GM12875 (cell line): ENCODE measurements around the gene STX2.

Source experiments
- H3K4me3 ChIP-seq: one replicate; pipeline ENCODE4 v1.5.1; 2011; ENCODE audit warnings: low read depth, low read length, control low read depth
- TF ChIP-seq, protein P1 (sequence below): IDR thresholded peaks from 2 replicates; pipeline ENCODE4 v1.5.1; 2011; ENCODE audit warnings: low read depth, mild to moderate bottlenecking, control low read depth, inconsistent platforms, low read length, moderate library complexity, borderline replicate concordance; ENCODE audit not compliant: insufficient read depth

Gene STX2

DNA sequence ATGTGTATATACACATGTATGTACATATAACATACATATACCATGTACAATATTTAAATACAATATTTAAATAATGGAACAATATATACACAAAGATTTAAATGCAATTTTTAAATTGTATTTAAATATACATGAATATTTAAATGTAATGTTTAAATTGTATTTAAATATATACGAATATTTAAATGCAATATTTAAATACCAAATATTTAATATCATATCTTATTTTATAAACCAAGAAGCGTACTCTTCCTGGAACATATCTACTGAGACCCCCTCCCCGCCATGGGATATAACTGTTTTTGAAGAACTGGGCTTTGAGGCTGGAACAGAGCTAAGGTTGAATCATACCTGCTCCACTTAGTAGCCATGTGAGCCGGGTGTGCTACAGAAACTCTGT lies 93.1 kb downstream of the STX2 start:
- no peak overlapping the region for H3K4me3 ChIP-seq
- TF ChIP-seq, protein P1, sequence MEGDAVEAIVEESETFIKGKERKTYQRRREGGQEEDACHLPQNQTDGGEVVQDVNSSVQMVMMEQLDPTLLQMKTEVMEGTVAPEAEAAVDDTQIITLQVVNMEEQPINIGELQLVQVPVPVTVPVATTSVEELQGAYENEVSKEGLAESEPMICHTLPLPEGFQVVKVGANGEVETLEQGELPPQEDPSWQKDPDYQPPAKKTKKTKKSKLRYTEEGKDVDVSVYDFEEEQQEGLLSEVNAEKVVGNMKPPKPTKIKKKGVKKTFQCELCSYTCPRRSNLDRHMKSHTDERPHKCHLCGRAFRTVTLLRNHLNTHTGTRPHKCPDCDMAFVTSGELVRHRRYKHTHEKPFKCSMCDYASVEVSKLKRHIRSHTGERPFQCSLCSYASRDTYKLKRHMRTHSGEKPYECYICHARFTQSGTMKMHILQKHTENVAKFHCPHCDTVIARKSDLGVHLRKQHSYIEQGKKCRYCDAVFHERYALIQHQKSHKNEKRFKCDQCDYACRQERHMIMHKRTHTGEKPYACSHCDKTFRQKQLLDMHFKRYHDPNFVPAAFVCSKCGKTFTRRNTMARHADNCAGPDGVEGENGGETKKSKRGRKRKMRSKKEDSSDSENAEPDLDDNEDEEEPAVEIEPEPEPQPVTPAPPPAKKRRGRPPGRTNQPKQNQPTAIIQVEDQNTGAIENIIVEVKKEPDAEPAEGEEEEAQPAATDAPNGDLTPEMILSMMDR, result no peak

DNA sequence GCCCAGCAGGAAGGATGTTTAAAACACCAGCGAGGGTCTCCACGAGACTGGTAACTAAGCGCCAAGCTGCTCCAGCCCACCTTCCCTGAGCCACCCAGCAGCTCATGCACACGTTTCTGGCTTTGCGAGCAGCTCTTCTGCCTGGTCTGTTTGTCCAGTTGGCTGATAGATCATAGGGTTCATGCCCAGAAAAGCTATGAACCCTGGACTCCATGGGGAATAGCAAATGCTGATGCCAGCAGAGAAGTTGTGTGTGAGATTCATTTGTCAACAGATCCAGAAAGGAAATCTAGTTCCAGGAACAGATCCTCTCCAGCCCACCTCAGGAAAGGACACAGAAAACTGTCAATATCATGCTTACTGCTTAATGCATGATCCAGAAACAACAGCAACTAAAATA lies 94.8 kb downstream of the STX2 start:
- TF ChIP-seq, protein P1, result no peak

DNA sequence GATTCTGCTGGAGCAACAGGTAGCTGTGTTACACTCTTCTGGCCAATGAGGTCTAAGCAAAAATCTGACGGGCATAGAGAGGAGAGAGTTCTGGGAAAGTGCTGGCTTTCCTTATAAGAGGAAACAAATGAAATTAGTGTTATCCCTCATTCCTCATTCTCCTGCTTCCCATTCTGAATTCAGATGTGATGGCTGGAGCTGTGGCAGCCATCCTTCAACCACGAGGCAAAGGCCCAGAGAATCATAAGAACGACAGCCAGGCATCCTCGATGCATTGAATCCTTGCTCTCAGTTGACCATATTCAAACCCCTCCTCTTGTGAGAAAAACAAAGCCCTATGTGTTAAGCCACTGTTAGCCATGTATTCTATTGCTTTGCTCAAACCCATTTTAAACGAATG lies 95.4 kb downstream of the STX2 start:
- TF ChIP-seq, protein P1, result no peak
- no peak overlapping the region for H3K4me3 ChIP-seq

More for the DNA sequence above, 94.8 kb downstream of the STX2 start:
- no peak overlapping the region for H3K4me3 ChIP-seq

DNA sequence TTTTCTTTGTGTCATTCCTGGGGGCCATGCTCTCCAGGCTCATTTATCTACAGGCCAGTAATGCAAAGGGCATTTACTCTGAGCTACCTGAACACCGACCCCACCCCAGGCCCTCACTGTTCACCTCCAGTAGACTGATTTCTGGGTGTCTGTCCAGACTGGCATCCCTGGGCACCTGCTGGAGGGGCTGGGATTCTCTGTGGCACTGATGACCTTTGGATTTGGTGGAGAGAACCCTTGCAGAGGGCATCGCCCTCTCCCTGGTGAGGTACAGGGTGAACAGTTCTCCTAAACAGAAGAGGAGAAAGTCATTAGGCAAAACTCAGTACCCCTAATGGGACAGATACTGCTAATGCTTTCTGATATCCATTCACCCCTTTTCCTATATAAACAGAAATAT lies 95.9 kb downstream of the STX2 start:
- TF ChIP-seq, protein P1, result no peak
- no peak overlapping the region for H3K4me3 ChIP-seq

DNA sequence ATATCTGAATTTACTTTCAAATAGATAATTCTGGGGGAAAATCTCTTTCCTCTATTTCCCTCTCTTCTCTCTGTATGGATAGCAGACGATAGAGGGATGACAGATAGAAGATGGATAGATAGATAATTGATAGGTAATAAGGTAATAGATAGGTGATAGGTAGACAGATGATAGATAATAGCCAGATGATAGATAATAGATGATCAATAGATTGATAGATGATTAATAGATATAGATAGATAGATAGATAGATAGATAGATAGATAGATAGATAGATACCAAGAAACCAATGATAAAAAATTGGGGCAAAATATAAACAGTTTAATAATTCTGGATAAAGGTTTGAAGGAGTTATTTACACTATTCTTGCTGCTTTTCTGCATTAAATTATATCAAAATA lies 96.3 kb downstream of the STX2 start:
- H3K4me3 ChIP-seq, result no peak overlapping the region
- TF ChIP-seq, protein P1, result no peak

DNA sequence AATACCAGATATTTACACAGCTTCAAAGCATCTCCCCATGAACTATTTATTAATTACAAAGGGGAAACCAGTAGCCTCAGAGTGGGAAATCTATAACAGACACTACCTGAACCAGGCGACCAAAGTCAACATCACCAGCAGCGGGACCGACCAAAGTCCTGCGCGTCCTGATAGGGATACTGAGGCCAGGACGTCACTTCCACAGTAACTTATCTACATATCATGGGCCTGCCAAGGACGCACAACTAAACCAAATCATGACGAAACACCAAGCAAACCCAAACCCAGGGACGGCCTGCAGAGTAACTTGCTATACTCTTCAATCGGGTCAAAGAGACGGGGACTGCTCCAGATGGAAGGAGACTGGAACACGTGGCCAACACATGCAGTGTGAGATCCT lies 96.9 kb downstream of the STX2 start:
- TF ChIP-seq, protein P1, result no peak
- no peak overlapping the region for H3K4me3 ChIP-seq
